ENCODE measurements around the gene IFT27.

The IFT27 gene

GRCh38 chr22:36743591-36744412, 32.1 kb downstream of the IFT27 start:
- no peak for TF ChIP-seq POLR2AphosphoS5 (IDR thresholded peaks at IDR 0.05; ENCODE audit: low read depth, low read length)
- no peak for TF ChIP-seq FOXP2 (optimal IDR thresholded peaks at IDR 0.05; ENCODE audit: borderline replicate concordance, extremely low read depth, extremely low read length, insufficient read depth)
- TF ChIP-seq TAF1 (IDR thresholded peaks at IDR 0.05; ENCODE audit: borderline replicate concordance, insufficient read depth, low read length), result no peak
- TF ChIP-seq SIN3A (IDR thresholded peaks at IDR 0.05; ENCODE audit: borderline replicate concordance, insufficient read depth, low read length), result no peak
- no peak for TF ChIP-seq REST (IDR thresholded peaks at IDR 0.05; ENCODE audit: insufficient read depth in 1 of 2, low read depth in 2 of 2, low read length in 2 of 2)

- TF ChIP-seq SIN3A (IDR thresholded peaks at IDR 0.05; ENCODE audit: borderline replicate concordance, insufficient read depth, low read length) (no peak), FOXP2 (optimal IDR thresholded peaks at IDR 0.05; ENCODE audit: borderline replicate concordance, extremely low read depth, extremely low read length, insufficient read depth) (no peak), REST (IDR thresholded peaks at IDR 0.05; ENCODE audit: insufficient read depth in 1 of 2, low read depth in 2 of 2, low read length in 2 of 2) (no peak), TAF1 (IDR thresholded peaks at IDR 0.05; ENCODE audit: borderline replicate concordance, insufficient read depth, low read length) (no peak), POLR2AphosphoS5 (IDR thresholded peaks at IDR 0.05; ENCODE audit: low read depth, low read length) (no peak)
These were observed 32.9 kb downstream of the IFT27 start for GRCh38 chr22:36743011-36743410.

GRCh38 chr22:36741968-36742367, 34.0 kb downstream of the IFT27 start:
- TF ChIP-seq REST (IDR thresholded peaks at IDR 0.05; ENCODE audit: insufficient read depth in 1 of 2, low read depth in 2 of 2, low read length in 2 of 2), result no peak
- no peak for TF ChIP-seq POLR2AphosphoS5 (IDR thresholded peaks at IDR 0.05; ENCODE audit: low read depth, low read length)
- no peak for TF ChIP-seq SIN3A (IDR thresholded peaks at IDR 0.05; ENCODE audit: borderline replicate concordance, insufficient read depth, low read length)
- TF ChIP-seq FOXP2 (optimal IDR thresholded peaks at IDR 0.05; ENCODE audit: borderline replicate concordance, extremely low read depth, extremely low read length, insufficient read depth), result no peak
- no peak for TF ChIP-seq TAF1 (IDR thresholded peaks at IDR 0.05; ENCODE audit: borderline replicate concordance, insufficient read depth, low read length)

GRCh38 chr22:36741204-36741793, 34.6 kb downstream of the IFT27 start:
- TF ChIP-seq TAF1 (IDR thresholded peaks at IDR 0.05; ENCODE audit: borderline replicate concordance, insufficient read depth, low read length), result no peak
- TF ChIP-seq SIN3A (IDR thresholded peaks at IDR 0.05; ENCODE audit: borderline replicate concordance, insufficient read depth, low read length), result no peak
- no peak for TF ChIP-seq FOXP2 (optimal IDR thresholded peaks at IDR 0.05; ENCODE audit: borderline replicate concordance, extremely low read depth, extremely low read length, insufficient read depth)
- no peak for TF ChIP-seq POLR2AphosphoS5 (IDR thresholded peaks at IDR 0.05; ENCODE audit: low read depth, low read length)
- TF ChIP-seq REST (IDR thresholded peaks at IDR 0.05; ENCODE audit: insufficient read depth in 1 of 2, low read depth in 2 of 2, low read length in 2 of 2), result no peak
